ENCODE results near the gene RRP15.

GRCh38 chr1:218299416-218299815, 14.3 kb downstream of the RRP15 start:
- TF ChIP-seq POLR2A (IDR thresholded peaks at IDR 0.05; ENCODE audit: low read length) (no peak), GATA1 (IDR thresholded peaks at IDR 0.05; ENCODE audit: low read depth, low read length) (no peak)
